Smooth muscle cell (in vitro differentiated cells): ENCODE results near the gene NF2. TPM values are rescaled to one million over a fixed set of nuclear protein-coding genes. Genes with fewer than 3 reads are reported as not detected.
"Not testable (repeated sequence)": the region's sequence is repeated elsewhere in the genome, so short reads cannot be mapped to it uniquely, and the experiment has no call there.

Source experiments
- DNase-seq: peaks from one replicate; lab custom pipeline; 2025; ENCODE audit not compliant: unreplicated experiment; lab: John Stamatoyannopoulos, UW
- H2AFZ ChIP-seq: fragments of 200-600 bp; sonication (generic); 2 replicates; pipeline ENCODE4 v1.6.0; 2016; ENCODE audit warnings: antibody characterized with exemption, low read depth, mild to moderate bottlenecking
- H3F3A ChIP-seq: fragments of 200-600 bp; sonication (generic); 2 replicates; pipeline ENCODE4 v1.6.0; 2017; ENCODE audit warnings: antibody characterized with exemption, low read depth
- H3K27ac ChIP-seq: fragments of 200-600 bp; sonication (generic); 2 replicates; pipeline ENCODE4 v1.5.1; 2016; ENCODE audit warnings: low read depth, mild to moderate bottlenecking
- H3K27me3 ChIP-seq: fragments of 200-600 bp; sonication (generic); 2 replicates; pipeline ENCODE4 v1.6.1; 2016; ENCODE audit warnings: low read depth, mild to moderate bottlenecking
- H3K36me3 ChIP-seq: fragments of 200-600 bp; sonication (generic); 2 replicates; pipeline ENCODE4 v1.5.1; 2016; ENCODE audit warnings: low read depth
- H3K4me1 ChIP-seq: fragments of 200-600 bp; sonication (generic); 2 replicates; pipeline ENCODE4 v1.5.1; 2016; ENCODE audit warnings: low read depth
- H3K4me2 ChIP-seq: fragments of 200-600 bp; sonication (generic); 2 replicates; pipeline ENCODE4 v1.6.0; 2016; ENCODE audit warnings: mild to moderate bottlenecking
- H3K4me3 ChIP-seq: fragments of 200-600 bp; sonication (generic); 2 replicates; pipeline ENCODE4 v1.5.1; 2016; ENCODE audit warnings: mild to moderate bottlenecking
- H3K79me2 ChIP-seq: fragments of 200-600 bp; sonication (generic); 2 replicates; pipeline ENCODE4 v1.6.0; 2016; ENCODE audit warnings: low read depth, mild to moderate bottlenecking
- H3K9ac ChIP-seq: fragments of 200-600 bp; sonication (generic); 2 replicates; pipeline ENCODE4 v1.6.0; 2016; ENCODE audit warnings: low read depth
- H3K9me3 ChIP-seq: fragments of 200-600 bp; sonication (generic); replicated peaks from 2 replicates; pipeline ENCODE4 v1.5.1; 2016; ENCODE audit warnings: low read depth
- H4K20me1 ChIP-seq: fragments of 200-600 bp; sonication (generic); 2 replicates; pipeline ENCODE4 v1.6.0; 2016; ENCODE audit warnings: low read depth
- WGBS: methylation state at CpG from one replicate; pipeline ENCODE4 v1.1.7; 2016; ENCODE audit warnings: low lambda C conversion rate; 5-methylcytosine and 5-hydroxymethylcytosine counted together
- polyA plus RNA-seq: library from polyadenylated mRNA; unstranded; fragments of >200 nt; fragmentation: Nextera tagmentation; extraction: Ambion mirVana; gene quantifications from 2 replicates; pipeline ENCODE4 v1.2.1, GENCODE V29; 2016
- total RNA-seq: library from RNA; depleted of rRNA; stranded (reverse); fragments of >200 nt; gene quantifications from 2 replicates; pipeline ENCODE4 v1.2.3, GENCODE V29; 2014
- TF ChIP-seq, protein P1 (sequence below): fragments of 200-600 bp; sonication (generic); IDR thresholded peaks from 2 replicates; pipeline ENCODE4 v1.5.1; 2017; ENCODE audit warnings: borderline replicate concordance, mild to moderate bottlenecking, antibody characterized with exemption; ENCODE audit not compliant: insufficient read depth, poor library complexity, severe bottlenecking

The NF2 gene
- total and polyA plus RNA-seq, 2 experiments from 2014 or later: 21.5 to 21.7 TPM

GRCh38 chr22:29559853-29560252, 43.6 kb upstream of the NF2 start:
- no peak for DNase-seq
- peaks cover 7% of the 10 kb centered on the region for H3K36me3 ChIP-seq
- H3K27me3 ChIP-seq: no peaks in the 10 kb centered on the region
- no peak overlapping the region for H3K9ac ChIP-seq
- no peaks in the 10 kb centered on the region for H4K20me1 ChIP-seq
- H3F3A ChIP-seq: no peaks in the 10 kb centered on the region
- H3K4me3 ChIP-seq: no peak overlapping the region
- H3K9me3 ChIP-seq: no peaks in the 10 kb centered on the region
- no peaks in the 10 kb centered on the region for H3K4me1 ChIP-seq
- WGBS: 95% methylated on average over 2 of the region's 2 CpGs
- no peak overlapping the region for H3K4me2 ChIP-seq
- H3K27ac ChIP-seq: no peak overlapping the region
- TF ChIP-seq, protein P1, sequence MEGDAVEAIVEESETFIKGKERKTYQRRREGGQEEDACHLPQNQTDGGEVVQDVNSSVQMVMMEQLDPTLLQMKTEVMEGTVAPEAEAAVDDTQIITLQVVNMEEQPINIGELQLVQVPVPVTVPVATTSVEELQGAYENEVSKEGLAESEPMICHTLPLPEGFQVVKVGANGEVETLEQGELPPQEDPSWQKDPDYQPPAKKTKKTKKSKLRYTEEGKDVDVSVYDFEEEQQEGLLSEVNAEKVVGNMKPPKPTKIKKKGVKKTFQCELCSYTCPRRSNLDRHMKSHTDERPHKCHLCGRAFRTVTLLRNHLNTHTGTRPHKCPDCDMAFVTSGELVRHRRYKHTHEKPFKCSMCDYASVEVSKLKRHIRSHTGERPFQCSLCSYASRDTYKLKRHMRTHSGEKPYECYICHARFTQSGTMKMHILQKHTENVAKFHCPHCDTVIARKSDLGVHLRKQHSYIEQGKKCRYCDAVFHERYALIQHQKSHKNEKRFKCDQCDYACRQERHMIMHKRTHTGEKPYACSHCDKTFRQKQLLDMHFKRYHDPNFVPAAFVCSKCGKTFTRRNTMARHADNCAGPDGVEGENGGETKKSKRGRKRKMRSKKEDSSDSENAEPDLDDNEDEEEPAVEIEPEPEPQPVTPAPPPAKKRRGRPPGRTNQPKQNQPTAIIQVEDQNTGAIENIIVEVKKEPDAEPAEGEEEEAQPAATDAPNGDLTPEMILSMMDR: no peak
- no peaks in the 10 kb centered on the region for H3K79me2 ChIP-seq
- no peak overlapping the region for H2AFZ ChIP-seq

DNA sequence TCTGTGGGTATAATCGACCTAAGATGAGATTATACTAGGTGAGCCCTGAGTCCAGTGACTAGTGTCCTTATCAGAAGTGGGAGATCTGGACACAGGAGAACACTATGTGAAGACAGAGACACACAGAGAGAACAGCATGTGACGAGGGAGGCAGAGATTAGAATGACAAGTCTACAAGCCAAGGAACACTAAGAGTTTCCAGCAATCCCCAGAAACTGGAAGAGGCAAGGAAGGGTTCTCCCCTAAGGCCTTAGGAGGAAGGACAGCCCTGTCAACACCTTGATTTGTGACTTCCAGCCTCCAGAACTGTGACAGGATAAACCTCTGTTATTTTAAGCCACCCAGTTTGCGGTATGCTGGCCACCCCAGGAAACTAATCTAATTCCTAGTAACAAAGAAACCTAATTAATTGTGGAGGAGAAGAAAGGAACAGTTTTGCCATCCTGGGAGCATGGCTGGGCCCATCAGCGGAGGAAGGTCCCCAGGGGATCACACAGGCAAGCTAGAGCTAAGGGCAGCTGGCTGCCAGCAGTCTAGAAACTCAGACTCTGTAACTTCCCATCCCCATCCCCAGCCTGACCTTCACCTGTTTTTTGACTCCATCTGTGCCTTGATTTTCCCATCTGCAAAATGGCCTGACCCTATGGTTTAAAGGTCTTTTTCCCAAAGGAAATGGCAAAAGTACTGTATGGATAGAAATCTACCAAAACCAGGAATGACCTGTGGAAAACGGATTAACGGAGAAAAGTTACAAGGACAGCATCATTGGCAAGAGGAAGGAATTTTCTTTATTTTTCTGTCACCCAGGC, 39.6 kb upstream of the NF2 start:
- Histone ChIP-seq H3K9me3 (no peaks in the 10 kb centered on the region), H4K20me1 (no peaks in the 10 kb centered on the region), H3K4me3 (no peak overlapping the region), H3K27ac (no peak overlapping the region), H2AFZ (no peak overlapping the region), H3K4me1 (no peaks in the 10 kb centered on the region), H3K79me2 (no peaks in the 10 kb centered on the region), H3K36me3 (no peaks in the 10 kb centered on the region), H3K4me2 (no peak overlapping the region), H3K9ac (no peak overlapping the region), H3K27me3 (no peaks in the 10 kb centered on the region), H3F3A (no peaks in the 10 kb centered on the region)
- WGBS: 91% methylated on average over 6 of the region's 6 CpGs
- no peak for DNase-seq
- TF ChIP-seq, protein P1: no peak

GRCh38 chr22:29566513-29566912, 36.9 kb upstream of the NF2 start:
- not testable (repeated sequence) for DNase-seq
- WGBS: over 99% methylated on average over 7 of the region's 7 CpGs

DNA sequence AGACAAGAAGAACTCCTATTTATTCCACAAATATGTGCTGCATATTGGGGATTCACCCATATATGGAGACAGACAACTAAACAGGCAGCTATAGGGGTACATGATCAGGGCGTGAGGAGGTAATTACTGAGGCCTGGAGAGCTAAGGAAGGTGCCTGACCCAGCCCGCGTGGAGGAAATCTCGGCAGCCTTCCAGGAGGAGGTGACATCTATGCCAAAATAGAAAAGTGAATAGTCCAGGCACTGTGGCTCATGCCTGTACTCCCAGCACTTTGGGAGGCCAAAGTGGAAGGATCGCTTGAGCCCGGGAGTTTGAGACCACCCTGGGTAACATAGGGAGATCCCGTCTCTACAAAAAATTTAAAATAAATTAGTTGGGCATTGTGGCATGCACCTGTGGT, 36.1 kb upstream of the NF2 start:
- Histone ChIP-seq H3K9ac (no peak overlapping the region), H3K4me2 (no peak overlapping the region), H3K79me2 (no peaks in the 10 kb centered on the region), H3K4me3 (no peak overlapping the region), H3K4me1 (no peaks in the 10 kb centered on the region), H2AFZ (no peak overlapping the region), H3K27ac (no peak overlapping the region), H3K36me3 (no peaks in the 10 kb centered on the region), H3F3A (no peaks in the 10 kb centered on the region), H4K20me1 (no peaks in the 10 kb centered on the region), H3K27me3 (no peaks in the 10 kb centered on the region), H3K9me3 (no peaks in the 10 kb centered on the region)
- 92% methylated on average over 7 of the region's 7 CpGs for WGBS
- DNase-seq: no peak
- TF ChIP-seq, protein P1: no peak

More at GRCh38 chr22:29566513-29566912, 36.9 kb upstream of the NF2 start:
- H3K36me3 ChIP-seq, H3K4me1 ChIP-seq, H4K20me1 ChIP-seq, H3K9ac ChIP-seq, H2AFZ ChIP-seq, H3K4me2 ChIP-seq, H3F3A ChIP-seq, H3K27me3 ChIP-seq, H3K9me3 ChIP-seq, H3K79me2 ChIP-seq, H3K27ac ChIP-seq, H3K4me3 ChIP-seq: not testable (repeated sequence)
